Gastrocnemius medialis (tissue), 4 donors: ENCODE measurements around the gene PTH2R.

ENCODE experiments used
- POLR2A ChIP-seq, 2 donors: fragments of 450-650 bp; IDR thresholded peaks; one replicate each; pipeline ENCODE4 v1.6.1; 2017; ENCODE audit warnings: antibody characterized with exemption in 2 of 2, mild to moderate bottlenecking in 2 of 2, moderate library complexity in 2 of 2
- TF ChIP-seq, protein P1 (sequence below), 5 experiments: fragments of 450-650 bp in 3 of 5; fragments of 200-600 bp in 2 of 5; sonication (generic) in 2 of 5; IDR thresholded peaks in 4 of 5; conservative IDR thresholded peaks in 1 of 5; 1 replicate in 4 of 5; 2 replicates in 1 of 5; pipeline ENCODE4 v1.5.1; 2016 to 2019; ENCODE audit warnings: antibody characterized with exemption in 5 of 5, mild to moderate bottlenecking in 3 of 5, moderate library complexity in 3 of 5

DNA sequence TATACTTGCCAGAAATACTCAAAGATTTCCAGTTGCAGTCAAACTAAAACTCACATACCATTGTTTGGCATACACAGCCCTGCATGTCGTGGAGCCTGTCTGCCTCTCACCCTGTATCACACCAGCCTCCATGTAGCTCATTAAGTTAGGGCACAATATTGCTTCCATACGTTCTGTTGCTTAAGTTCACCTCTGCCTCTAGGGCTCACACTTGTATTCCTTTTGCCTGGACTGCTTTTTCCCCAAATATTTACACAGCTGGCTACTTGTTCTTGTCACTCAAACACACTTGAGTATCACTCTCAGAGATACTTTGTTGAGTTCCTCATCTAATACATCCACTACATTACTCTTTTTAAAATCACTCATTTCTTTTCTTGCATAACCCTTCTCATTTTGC is 83.1 kb downstream of the PTH2R start:
- TF ChIP-seq, protein P1, sequence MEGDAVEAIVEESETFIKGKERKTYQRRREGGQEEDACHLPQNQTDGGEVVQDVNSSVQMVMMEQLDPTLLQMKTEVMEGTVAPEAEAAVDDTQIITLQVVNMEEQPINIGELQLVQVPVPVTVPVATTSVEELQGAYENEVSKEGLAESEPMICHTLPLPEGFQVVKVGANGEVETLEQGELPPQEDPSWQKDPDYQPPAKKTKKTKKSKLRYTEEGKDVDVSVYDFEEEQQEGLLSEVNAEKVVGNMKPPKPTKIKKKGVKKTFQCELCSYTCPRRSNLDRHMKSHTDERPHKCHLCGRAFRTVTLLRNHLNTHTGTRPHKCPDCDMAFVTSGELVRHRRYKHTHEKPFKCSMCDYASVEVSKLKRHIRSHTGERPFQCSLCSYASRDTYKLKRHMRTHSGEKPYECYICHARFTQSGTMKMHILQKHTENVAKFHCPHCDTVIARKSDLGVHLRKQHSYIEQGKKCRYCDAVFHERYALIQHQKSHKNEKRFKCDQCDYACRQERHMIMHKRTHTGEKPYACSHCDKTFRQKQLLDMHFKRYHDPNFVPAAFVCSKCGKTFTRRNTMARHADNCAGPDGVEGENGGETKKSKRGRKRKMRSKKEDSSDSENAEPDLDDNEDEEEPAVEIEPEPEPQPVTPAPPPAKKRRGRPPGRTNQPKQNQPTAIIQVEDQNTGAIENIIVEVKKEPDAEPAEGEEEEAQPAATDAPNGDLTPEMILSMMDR (IDR thresholded peaks at IDR 0.05 in 4 of 5, conservative IDR thresholded peaks at IDR 0.05 in 1 of 5): no peak
- no peak for TF ChIP-seq POLR2A (IDR thresholded peaks at IDR 0.05)
